Immature natural killer cell (primary cell): ENCODE data around the gene FAM200C. TPM values are rescaled to one million over a fixed set of nuclear protein-coding genes. Genes with fewer than 3 reads are reported as not detected.

Source experiments
- DNase-seq, 3 donors: peaks; one replicate each; pipeline ENCODE4 v3.0.0; 2022; ENCODE audit warnings: mixed read lengths in 1 of 3
- H3K27ac Mint-ChIP-seq, 6 donors: one replicate each; pipeline ENCODE4 v1.8.0; 2020; ENCODE audit warnings: mixed read lengths in 6 of 6, mild to moderate bottlenecking in 5 of 6, inconsistent platforms in 4 of 6, moderate library complexity in 3 of 6
- H3K27me3 Mint-ChIP-seq, 3 donors: one replicate each; pipeline ENCODE4 v1.8.0; 2020 to 2021; ENCODE audit warnings: low read depth in 3 of 3, mild to moderate bottlenecking in 3 of 3, mixed read lengths in 3 of 3, moderate library complexity in 3 of 3, inconsistent platforms in 1 of 3
- H3K36me3 Mint-ChIP-seq, 3 donors: one replicate each; pipeline ENCODE4 v1.8.0; 2020; ENCODE audit warnings: mixed read lengths in 3 of 3, inconsistent platforms in 2 of 3, mild to moderate bottlenecking in 2 of 3
- H3K4me1 Mint-ChIP-seq, 2 donors: one replicate each; pipeline ENCODE4 v1.8.0; 2020; ENCODE audit warnings: inconsistent platforms in 2 of 2, mild to moderate bottlenecking in 2 of 2, mixed read lengths in 2 of 2, moderate library complexity in 1 of 2
- H3K4me3 Mint-ChIP-seq, 5 donors: one replicate each; pipeline ENCODE4 v1.8.0; 2020; ENCODE audit warnings: mild to moderate bottlenecking in 5 of 5, mixed read lengths in 5 of 5, inconsistent platforms in 3 of 5, moderate library complexity in 3 of 5
- H3K9me3 Mint-ChIP-seq, 6 donors: one replicate each; pipeline ENCODE4 v1.8.0; 2020; ENCODE audit warnings: mild to moderate bottlenecking in 6 of 6, mixed read lengths in 6 of 6, inconsistent platforms in 4 of 6, moderate library complexity in 3 of 6
- polyA plus RNA-seq, 3 donors: library from polyadenylated mRNA; unstranded; fragments of 300-500 nt; fragmentation: Illumina TruSeq; gene quantifications; one replicate each; pipeline ENCODE4 v1.2.3, GENCODE V29; 2021

The FAM200C gene
- polyA plus RNA-seq, 3 donors from 2014 or later, result 0.36 to 0.48 TPM; not detected in 1

- H3K27ac Mint-ChIP-seq, result no peak overlapping the region
These were observed 29.2 kb downstream of the FAM200C start for GRCh38 chr5:160370713-160371034.

GRCh38 chr5:160369990-160370712 lies 29.7 kb downstream of the FAM200C start, which contains the start of gene C1QTNF2:
TSS of gene C1QTNF2 (minus strand) at chr5:160370626. CDS start at chr5:160355011, 15,615 bp downstream.
- DNase-seq, result no peak
- Mint-ChIP-seq H3K27ac (no peak within 1 kb of the TSS), H3K4me3 (peak within 1 kb of the TSS; percentile 51 to 71 (median 60)), H3K36me3 (peaks cover 0 to 3% (median 0%) of the 10 kb centered on the region in 3 donors), H3K27me3 (peaks cover 4 to 26% (median 22%) of the 10 kb centered on the region in 3 donors), H3K4me1 (peaks cover 12 to 22% of the 10 kb centered on the region in 2 donors), H3K9me3 (no peaks in the 10 kb centered on the region)

More at GRCh38 chr5:160370713-160371034, 29.2 kb downstream of the FAM200C start:
- Mint-ChIP-seq H3K4me3 (peak overlapping the region; percentile 29 to 71 (median 46)), H3K36me3 (peaks cover 0 to 3% (median 0%) of the 10 kb centered on the region in 3 donors), H3K9me3 (no peaks in the 10 kb centered on the region), H3K4me1 (peaks cover 12 to 22% of the 10 kb centered on the region in 2 donors), H3K27me3 (peaks cover 4 to 26% (median 22%) of the 10 kb centered on the region in 3 donors)
- no peak for DNase-seq

- H3K36me3 Mint-ChIP-seq, result peaks cover 0 to 3% (median 0%) of the 10 kb centered on the region in 3 donors
- no peak overlapping the region for H3K4me3 Mint-ChIP-seq
- DNase-seq, result no peak
- peaks cover 4 to 26% (median 18%) of the 10 kb centered on the region in 3 donors for H3K27me3 Mint-ChIP-seq
- no peaks in the 10 kb centered on the region for H3K9me3 Mint-ChIP-seq
- H3K4me1 Mint-ChIP-seq, result peaks cover 12 to 22% of the 10 kb centered on the region in 2 donors
- H3K27ac Mint-ChIP-seq, result no peak overlapping the region
These were observed 32.0 kb downstream of the FAM200C start for GRCh38 chr5:160367885-160368284.

- H3K9me3 Mint-ChIP-seq, result no peaks in the 10 kb centered on the region
- DNase-seq, result no peak
- H3K36me3 Mint-ChIP-seq, result peaks cover 0 to 3% (median 0%) of the 10 kb centered on the region in 3 donors
- H3K4me3 Mint-ChIP-seq, result no peak overlapping the region
- peaks cover 12 to 22% of the 10 kb centered on the region in 2 donors for H3K4me1 Mint-ChIP-seq
- H3K27me3 Mint-ChIP-seq, result peaks cover 4 to 26% (median 18%) of the 10 kb centered on the region in 3 donors
- no peak overlapping the region for H3K27ac Mint-ChIP-seq
These were observed 32.6 kb downstream of the FAM200C start for GRCh38 chr5:160367261-160367660.

GRCh38 chr5:160366230-160366629 lies 33.6 kb downstream of the FAM200C start:
- Mint-ChIP-seq H3K36me3 (peaks cover 0 to 3% (median 0%) of the 10 kb centered on the region in 3 donors), H3K4me3 (no peak overlapping the region), H3K27me3 (peaks cover 1 to 24% (median 13%) of the 10 kb centered on the region in 3 donors), H3K4me1 (peaks cover 12 to 21% of the 10 kb centered on the region in 2 donors), H3K9me3 (no peaks in the 10 kb centered on the region), H3K27ac (no peak overlapping the region)
- no peak for DNase-seq

- Mint-ChIP-seq H3K36me3 (peaks cover 0 to 3% (median 0%) of the 10 kb centered on the region in 3 donors), H3K27me3 (peaks cover 1 to 10% (median 3%) of the 10 kb centered on the region in 3 donors), H3K27ac (no peak overlapping the region)
These were observed 36.0 kb downstream of the FAM200C start for GRCh38 chr5:160363660-160364395.

GRCh38 chr5:160363211-160363610 lies 36.6 kb downstream of the FAM200C start:
- Mint-ChIP-seq H3K4me1 (no peaks in the 10 kb centered on the region), H3K9me3 (no peaks in the 10 kb centered on the region), H3K4me3 (no peak overlapping the region), H3K27me3 (peaks cover 0 to 7% (median 1%) of the 10 kb centered on the region in 3 donors), H3K36me3 (no peaks in the 10 kb centered on the region), H3K27ac (no peak overlapping the region)
- no peak for DNase-seq

More at GRCh38 chr5:160363660-160364395, 36.0 kb downstream of the FAM200C start:
- no peak for DNase-seq
- no peak overlapping the region for H3K4me3 Mint-ChIP-seq
- H3K4me1 Mint-ChIP-seq, result no peaks in the 10 kb centered on the region
- H3K9me3 Mint-ChIP-seq, result no peaks in the 10 kb centered on the region

GRCh38 chr5:160361624-160362228 lies 38.1 kb downstream of the FAM200C start:
- no peaks in the 10 kb centered on the region for H3K36me3 Mint-ChIP-seq
- H3K4me3 Mint-ChIP-seq, result no peak overlapping the region
- H3K27ac Mint-ChIP-seq, result no peak overlapping the region
- no peaks in the 10 kb centered on the region for H3K9me3 Mint-ChIP-seq
- peaks cover 0 to 2% (median 1%) of the 10 kb centered on the region in 3 donors for H3K27me3 Mint-ChIP-seq
- H3K4me1 Mint-ChIP-seq, result no peaks in the 10 kb centered on the region
- DNase-seq, result no peak

GRCh38 chr5:160360310-160360709 lies 39.5 kb downstream of the FAM200C start:
- Mint-ChIP-seq H3K27ac (no peak overlapping the region), H3K9me3 (no peaks in the 10 kb centered on the region), H3K27me3 (peaks cover 0 to 2% (median 2%) of the 10 kb centered on the region in 3 donors), H3K4me3 (no peak overlapping the region), H3K4me1 (no peaks in the 10 kb centered on the region), H3K36me3 (no peaks in the 10 kb centered on the region)
- no peak for DNase-seq

- H3K27ac Mint-ChIP-seq, result no peak overlapping the region
- no peak for DNase-seq
- H3K9me3 Mint-ChIP-seq, result no peaks in the 10 kb centered on the region
These were observed 40.0 kb downstream of the FAM200C start for GRCh38 chr5:160359816-160360215.

GRCh38 chr5:160359242-160359641 lies 40.6 kb downstream of the FAM200C start:
- Mint-ChIP-seq H3K27ac (no peak overlapping the region), H3K36me3 (no peaks in the 10 kb centered on the region), H3K9me3 (no peaks in the 10 kb centered on the region), H3K4me1 (no peaks in the 10 kb centered on the region), H3K4me3 (no peak overlapping the region), H3K27me3 (peaks cover 0 to 4% (median 3%) of the 10 kb centered on the region in 3 donors)
- DNase-seq, result no peak

More at GRCh38 chr5:160359816-160360215, 40.0 kb downstream of the FAM200C start:
- Mint-ChIP-seq H3K36me3 (no peaks in the 10 kb centered on the region), H3K27me3 (peaks cover 0 to 4% (median 3%) of the 10 kb centered on the region in 3 donors), H3K4me3 (no peak overlapping the region), H3K4me1 (no peaks in the 10 kb centered on the region)

- Mint-ChIP-seq H3K9me3 (no peaks in the 10 kb centered on the region), H3K4me3 (no peak overlapping the region), H3K27ac (no peak overlapping the region), H3K4me1 (no peaks in the 10 kb centered on the region), H3K36me3 (no peaks in the 10 kb centered on the region), H3K27me3 (peaks cover 0 to 4% (median 3%) of the 10 kb centered on the region in 3 donors)
- no peak for DNase-seq
These were observed 41.9 kb downstream of the FAM200C start for GRCh38 chr5:160357861-160358411.

GRCh38 chr5:160357394-160357793 lies 42.5 kb downstream of the FAM200C start:
- no peak for DNase-seq
- Mint-ChIP-seq H3K27ac (no peak overlapping the region), H3K4me1 (no peaks in the 10 kb centered on the region), H3K9me3 (no peaks in the 10 kb centered on the region), H3K4me3 (peak overlapping the region in 1 of 5 donors; percentile 9), H3K27me3 (peaks cover 0 to 4% (median 3%) of the 10 kb centered on the region in 3 donors), H3K36me3 (no peaks in the 10 kb centered on the region)
